Trophoblast cell (in vitro differentiated cells and primary cell): ENCODE results near the gene PAPPA.
A peak's percentile ranks its signal among the peaks of the same experiment; 100 is the strongest.

Experiments used
- DNase-seq, 2 donors: peaks; one replicate each; pipeline ENCODE4 v3.0.0-alpha.2; 2016
- H2AFZ ChIP-seq: 2 replicates; pipeline ENCODE4 v1.6.1; 2013; ENCODE audit warnings: low read length, moderate library complexity, mild to moderate bottlenecking; ENCODE audit not compliant: insufficient read depth, poor library complexity
- H2AK5ac ChIP-seq: 2 replicates; pipeline ENCODE4 v1.6.1; 2013; ENCODE audit warnings: mild to moderate bottlenecking, low read length
- H2BK120ac ChIP-seq: 2 replicates; pipeline ENCODE4 v1.6.1; 2013; ENCODE audit warnings: low read length, mild to moderate bottlenecking, moderate library complexity; ENCODE audit not compliant: insufficient read depth, poor library complexity
- H2BK12ac ChIP-seq: 2 replicates; pipeline ENCODE4 v1.6.1; 2013; ENCODE audit warnings: mild to moderate bottlenecking, low read length, moderate library complexity
- H2BK5ac ChIP-seq: 2 replicates; pipeline ENCODE4 v1.6.1; 2013; ENCODE audit warnings: low read length, low read depth, moderate library complexity, mild to moderate bottlenecking; ENCODE audit not compliant: poor library complexity
- H3K14ac ChIP-seq: 2 replicates; pipeline ENCODE4 v1.6.1; 2013; ENCODE audit warnings: mild to moderate bottlenecking, low read length
- H3K18ac ChIP-seq: 2 replicates; pipeline ENCODE4 v1.6.1; 2013; ENCODE audit warnings: mild to moderate bottlenecking, low read length
- H3K23ac ChIP-seq: 2 replicates; pipeline ENCODE4 v1.6.1; 2013; ENCODE audit warnings: low read length
- H3K27ac ChIP-seq: 2 replicates; pipeline ENCODE4 v1.5.1; 2013; ENCODE audit warnings: low read depth, mild to moderate bottlenecking, inconsistent platforms, low read length, moderate library complexity
- H3K27me3 ChIP-seq: 2 replicates; pipeline ENCODE4 v1.6.1; 2013; ENCODE audit warnings: inconsistent platforms, mild to moderate bottlenecking, low read length, moderate library complexity; ENCODE audit not compliant: insufficient read depth
- H3K36me3 ChIP-seq, 2 experiments: 1 replicate in 1 of 2; 2 replicates in 1 of 2; pipeline ENCODE4 v1.6.1; 2013; ENCODE audit warnings: low read length in 2 of 2, mild to moderate bottlenecking in 2 of 2, moderate library complexity in 1 of 2; ENCODE audit not compliant: insufficient read depth in 2 of 2, control insufficient read depth in 1 of 2
- H3K4ac ChIP-seq: 2 replicates; pipeline ENCODE4 v1.6.1; 2013; ENCODE audit warnings: low read depth, mild to moderate bottlenecking, low read length, moderate library complexity
- H3K4me1 ChIP-seq, 2 experiments: 1 replicate in 1 of 2; 2 replicates in 1 of 2; pipeline ENCODE4 v1.6.1; 2013; ENCODE audit warnings: low read length in 2 of 2, mild to moderate bottlenecking in 2 of 2, moderate library complexity in 1 of 2; ENCODE audit not compliant: insufficient read depth in 2 of 2, control insufficient read depth in 1 of 2
- H3K4me2 ChIP-seq: 2 replicates; pipeline ENCODE4 v1.6.1; 2013; ENCODE audit warnings: inconsistent platforms, mild to moderate bottlenecking, low read length, moderate library complexity
- H3K4me3 ChIP-seq: 2 replicates; pipeline ENCODE4 v1.5.1; 2013; ENCODE audit warnings: mild to moderate bottlenecking, low read depth, low read length, inconsistent platforms
- H3K79me1 ChIP-seq: one replicate; pipeline ENCODE4 v1.6.1; 2013; ENCODE audit warnings: low read length
- H3K79me2 ChIP-seq: 2 replicates; pipeline ENCODE4 v1.6.1; 2013; ENCODE audit warnings: low read length, mild to moderate bottlenecking; ENCODE audit not compliant: control insufficient read depth, insufficient read depth, poor library complexity
- H3K9ac ChIP-seq: 2 replicates; pipeline ENCODE4 v1.6.1; 2013; ENCODE audit warnings: mild to moderate bottlenecking, low read length
- H3K9me3 ChIP-seq: 2 replicates; pipeline ENCODE4 v1.6.1; 2013; ENCODE audit warnings: low read depth, mild to moderate bottlenecking, control low read depth, inconsistent platforms, low read length; ENCODE audit not compliant: insufficient read depth
- H4K12ac ChIP-seq: 2 replicates; pipeline ENCODE4 v1.6.1; 2013; ENCODE audit warnings: low read depth, mild to moderate bottlenecking, low read length, moderate library complexity
- H4K8ac ChIP-seq: 2 replicates; pipeline ENCODE4 v1.6.1; 2013; ENCODE audit warnings: low read depth, mild to moderate bottlenecking, low read length, moderate library complexity
- H4K91ac ChIP-seq: one replicate; pipeline ENCODE4 v1.6.1; 2013; ENCODE audit warnings: low read depth, mild to moderate bottlenecking, low read length, moderate library complexity
- WGBS: extraction: QIAGEN DNeasy Blood & Tissue Kit; methylation state at CpG from one replicate; pipeline ENCODE4 v1.1.7; 2013; ENCODE audit warnings: missing lambda C conversion rate; ENCODE audit not compliant: insufficient read length, insufficient coverage; ENCODE audit errors: extremely low coverage; 5-methylcytosine and 5-hydroxymethylcytosine counted together

Gene PAPPA

GRCh38 chr9:116152390-116152789, 1.2 kb upstream of the PAPPA start:
- H2AFZ ChIP-seq, result no peak overlapping the region
- H3K9me3 ChIP-seq, result peaks cover 2% of the 10 kb centered on the region

DNA sequence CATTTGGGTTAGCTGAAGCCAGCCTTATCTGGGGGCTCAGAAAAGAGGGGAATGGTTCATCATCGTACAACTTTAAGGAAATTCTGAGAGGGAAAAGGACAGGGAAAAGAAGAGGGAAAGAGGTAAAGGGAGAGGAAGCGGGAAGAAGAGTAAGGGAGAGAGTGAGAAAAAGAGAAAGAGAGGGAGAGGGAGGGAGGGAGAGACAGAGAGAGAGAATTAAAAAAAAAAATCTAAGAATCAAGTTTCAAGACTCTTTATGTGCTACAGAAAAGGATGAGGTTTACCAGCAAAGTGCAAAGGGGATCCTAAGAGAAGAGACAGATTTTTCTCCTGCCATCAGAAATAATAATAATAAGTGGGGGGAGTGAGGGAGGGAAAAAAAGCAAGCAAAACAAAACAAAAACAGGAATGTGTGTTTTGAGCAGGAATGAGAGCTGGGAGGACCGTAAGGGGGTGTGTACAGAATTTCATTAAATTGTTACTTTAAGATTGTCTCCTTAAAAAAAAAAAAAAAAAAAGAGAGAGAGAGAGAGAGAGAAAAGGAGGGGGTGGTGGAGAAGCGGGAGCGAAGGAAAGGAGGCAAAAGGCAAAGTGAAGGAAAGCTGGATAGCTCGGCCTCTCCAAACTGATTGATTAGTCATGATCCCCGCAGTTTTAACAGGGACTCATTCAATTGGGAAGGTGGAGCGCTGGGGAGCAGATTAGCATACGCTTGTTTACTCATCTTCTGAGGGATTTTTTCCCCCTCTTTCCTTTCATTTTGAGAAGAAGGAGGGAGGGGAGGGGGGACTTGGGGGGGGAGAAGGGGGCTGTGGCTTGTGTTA, 438 bp upstream of the PAPPA start:
- Histone ChIP-seq H3K23ac (no peak overlapping the region), H3K27me3 (peaks cover 18% of the 10 kb centered on the region), H2BK120ac (no peak overlapping the region), H4K8ac (no peak overlapping the region), H3K79me1 (peaks cover 7% of the 10 kb centered on the region), H2AFZ (no peak overlapping the region), H3K4me1 (peaks cover 4 to 9% of the 10 kb centered on the region in 2 experiments), H3K4me3 (no peak overlapping the region), H3K18ac (no peak overlapping the region), H3K9ac (no peak overlapping the region), H2AK5ac (no peak overlapping the region), H2BK12ac (no peak overlapping the region), H4K91ac (no peak overlapping the region), H3K79me2 (no peaks in the 10 kb centered on the region), H3K27ac (peak overlapping the region; percentile 33), H3K4me2 (peak overlapping the region; percentile 24), H3K14ac (no peak overlapping the region), H3K9me3 (peaks cover 2% of the 10 kb centered on the region), H3K4ac (no peak overlapping the region), H4K12ac (no peak overlapping the region), H3K36me3 (no peaks in the 10 kb centered on the region), H2BK5ac (no peak overlapping the region)
- WGBS, result 100% methylated on average over 1 of the region's 9 CpGs
- peak; percentile 42 to 62 for DNase-seq

More at GRCh38 chr9:116152390-116152789, 1.2 kb upstream of the PAPPA start:
- Histone ChIP-seq H3K4me3 (no peak overlapping the region), H3K4ac (no peak overlapping the region), H3K9ac (no peak overlapping the region), H3K4me2 (no peak overlapping the region), H2BK5ac (no peak overlapping the region), H3K4me1 (peaks cover 4 to 9% of the 10 kb centered on the region in 2 experiments), H3K79me2 (no peaks in the 10 kb centered on the region), H2BK120ac (no peak overlapping the region), H4K8ac (no peak overlapping the region), H3K23ac (no peak overlapping the region), H3K27me3 (peaks cover 18% of the 10 kb centered on the region), H2AK5ac (no peak overlapping the region), H2BK12ac (no peak overlapping the region), H3K14ac (no peak overlapping the region), H3K36me3 (no peaks in the 10 kb centered on the region), H3K79me1 (peaks cover 7% of the 10 kb centered on the region), H3K18ac (no peak overlapping the region), H3K27ac (no peak overlapping the region), H4K91ac (no peak overlapping the region), H4K12ac (no peak overlapping the region)
- WGBS, result no CpG with 5 or more reads among the region's 2 CpGs
- DNase-seq, result no peak

- no peaks in the 10 kb centered on the region for H3K36me3 ChIP-seq
- no CpG with 5 or more reads among the region's 74 CpGs for WGBS
- H3K14ac ChIP-seq, result peak overlapping the region; percentile 75
These were observed 864 bp downstream of the PAPPA start for GRCh38 chr9:116154334-116154975.

DNA sequence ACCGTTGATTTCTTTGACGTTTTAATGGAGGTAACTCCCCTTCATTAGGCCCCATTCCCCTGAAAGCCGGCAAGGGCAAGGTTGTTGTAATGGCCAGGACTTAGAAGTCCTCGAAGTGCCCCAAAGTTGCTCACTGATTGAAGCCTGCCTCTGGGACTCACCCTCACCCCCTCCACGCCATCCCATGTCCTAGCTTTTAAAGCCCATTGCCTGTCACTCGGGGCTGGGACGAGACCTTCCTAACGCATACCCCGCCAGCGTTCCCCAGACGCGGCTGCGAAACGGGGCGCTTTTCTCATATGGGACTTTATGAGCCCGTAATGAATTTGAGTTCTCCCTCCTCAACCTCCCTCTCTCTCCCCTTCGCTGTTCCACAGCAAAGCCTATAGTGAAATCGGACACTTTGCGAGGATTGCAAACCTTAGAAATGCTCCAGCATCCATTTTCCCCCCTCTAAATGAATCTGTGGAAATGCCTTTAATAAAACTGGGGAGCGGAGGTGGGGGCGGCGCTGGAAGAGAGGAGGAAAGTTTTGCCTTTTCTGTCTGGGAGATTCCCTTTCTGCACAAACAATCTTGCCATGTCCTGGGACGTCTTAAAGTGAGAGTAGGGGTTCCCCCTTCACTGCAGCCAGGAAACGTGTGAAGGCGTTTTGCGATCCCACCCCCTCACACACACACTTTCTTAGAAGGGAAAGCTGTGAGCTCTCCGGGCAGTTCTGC, 1.5 kb downstream of the PAPPA start:
- no peak overlapping the region for H3K18ac ChIP-seq

More at GRCh38 chr9:116154334-116154975, 864 bp downstream of the PAPPA start:
- Histone ChIP-seq H3K4me1 (peaks cover 4 to 9% of the 10 kb centered on the region in 2 experiments), H3K4ac (no peak overlapping the region), H2BK120ac (peak overlapping the region; percentile 85), H3K9ac (peak overlapping the region; percentile 45), H3K18ac (peak overlapping the region; percentile 85), H2AFZ (peak overlapping the region; percentile 56), H3K23ac (no peak overlapping the region), H4K8ac (peak overlapping the region; percentile 37), H3K79me2 (no peaks in the 10 kb centered on the region), H3K27ac (no peak overlapping the region), H4K12ac (peak overlapping the region; percentile 68), H4K91ac (peak overlapping the region; percentile 90), H2BK5ac (peak overlapping the region; percentile 24), H2AK5ac (no peak overlapping the region), H3K27me3 (peaks cover 18% of the 10 kb centered on the region), H2BK12ac (no peak overlapping the region), H3K9me3 (peaks cover 2% of the 10 kb centered on the region), H3K4me2 (peak overlapping the region; percentile 89), H3K79me1 (peaks cover 7% of the 10 kb centered on the region), H3K4me3 (peak overlapping the region; percentile 78)
- DNase-seq, result no peak

More for the DNA sequence above, 1.5 kb downstream of the PAPPA start:
- Histone ChIP-seq H4K8ac (peak overlapping the region; percentile 3), H3K27ac (no peak overlapping the region), H3K27me3 (peaks cover 18% of the 10 kb centered on the region), H4K91ac (no peak overlapping the region), H3K4me2 (peak overlapping the region; percentile 89), H3K4ac (no peak overlapping the region), H3K9me3 (peaks cover 2% of the 10 kb centered on the region), H2BK5ac (no peak overlapping the region), H3K9ac (peak overlapping the region; percentile 45), H2BK120ac (no peak overlapping the region), H3K23ac (no peak overlapping the region), H2BK12ac (no peak overlapping the region), H4K12ac (no peak overlapping the region), H2AK5ac (no peak overlapping the region), H3K79me1 (peaks cover 7% of the 10 kb centered on the region), H3K14ac (no peak overlapping the region), H2AFZ (peak overlapping the region; percentile 23), H3K4me3 (peak overlapping the region; percentile 78), H3K36me3 (no peaks in the 10 kb centered on the region), H3K79me2 (no peaks in the 10 kb centered on the region), H3K4me1 (peaks cover 4 to 9% of the 10 kb centered on the region in 2 experiments)
- no CpG with 5 or more reads among the region's 27 CpGs for WGBS
- no peak for DNase-seq
